ENCODE results near the gene RBCK1.

- TF ChIP-seq EZH2 (IDR thresholded peaks at IDR 0.05) (no peak), POLR2AphosphoS5 (IDR thresholded peaks at IDR 0.05; ENCODE audit: borderline replicate concordance, low read depth, low read length) (no peak)
These were observed 13.7 kb downstream of the RBCK1 start for GRCh38 chr20:421685-422250.

All from SK-N-MC (cell line).